SU-DHL-6 (cell line): ENCODE data around the gene FAM163B.

Experiments used
- H2AFZ ChIP-seq: fragments of 200-600 bp; sonication (generic); 2 replicates; pipeline ENCODE4 v1.6.1; 2014; ENCODE audit warnings: low read depth, mild to moderate bottlenecking, moderate library complexity, mixed read lengths, antibody characterized with exemption, low read length; ENCODE audit not compliant: severe bottlenecking
- H3F3A ChIP-seq: fragments of 200-600 bp; shearing (Covaris generic); 2 replicates; pipeline ENCODE4 v1.6.0; 2016; ENCODE audit warnings: antibody characterized with exemption, mild to moderate bottlenecking; ENCODE audit not compliant: insufficient read depth
- H3K27ac ChIP-seq: fragments of 200-600 bp; sonication (generic); 2 replicates; pipeline ENCODE4 v1.5.1; 2016; ENCODE audit warnings: low read depth, mild to moderate bottlenecking, low read length, moderate library complexity, mixed read lengths
- H3K27me3 ChIP-seq: fragments of 200-600 bp; sonication (generic), shearing (Covaris generic); 2 replicates; pipeline ENCODE4 v1.6.0; 2014; ENCODE audit warnings: mild to moderate bottlenecking, low read length
- H3K36me3 ChIP-seq: fragments of 200-600 bp; sonication (generic); 2 replicates; pipeline ENCODE4 v1.6.1; 2014; ENCODE audit warnings: mild to moderate bottlenecking, low read length, mixed read lengths
- H3K4me2 ChIP-seq: fragments of 300-600, 200-600 bp; shearing (Covaris generic), sonication (generic); 2 replicates; pipeline ENCODE4 v1.6.0; 2014; ENCODE audit warnings: low read length, low read depth, mild to moderate bottlenecking; ENCODE audit not compliant: poor library complexity, severe bottlenecking
- H3K4me3 ChIP-seq: fragments of 200-600 bp; sonication (generic); 2 replicates; pipeline ENCODE4 v1.5.1; 2014; ENCODE audit warnings: antibody characterized with exemption, low read length, mild to moderate bottlenecking, mixed read lengths; ENCODE audit not compliant: insufficient read depth, poor library complexity, severe bottlenecking
- H3K79me2 ChIP-seq: fragments of 200-600 bp; sonication (generic); 2 replicates; pipeline ENCODE4 v1.6.1; 2014; ENCODE audit warnings: mild to moderate bottlenecking, low read length, moderate library complexity; ENCODE audit not compliant: insufficient read depth
- H3K9ac ChIP-seq: fragments of 200-600 bp; sonication (generic); 2 replicates; pipeline ENCODE4 v1.7.0; 2014; ENCODE audit warnings: mild to moderate bottlenecking, low read length
- H3K9me2 ChIP-seq: fragments of 200-600 bp; sonication (generic); replicated peaks from 2 replicates; pipeline ENCODE4 v1.6.1; 2014; ENCODE audit warnings: low read length; ENCODE audit not compliant: insufficient read depth
- H3K9me3 ChIP-seq: fragments of 200-600 bp; sonication (generic); 2 replicates; pipeline ENCODE4 v1.6.1; 2014; ENCODE audit warnings: low read length, mixed read lengths; ENCODE audit not compliant: insufficient read depth
- H4K20me1 ChIP-seq: fragments of 200-600 bp; sonication (generic); 2 replicates; pipeline ENCODE4 v1.6.1; 2014; ENCODE audit warnings: low read depth, mild to moderate bottlenecking, antibody characterized with exemption, low read length, moderate library complexity, mixed read lengths
- EZH2phosphoT487 ChIP-seq: fragments of 200-600 bp; sonication (generic), shearing (Covaris generic); conservative IDR thresholded peaks from 2 replicates; pipeline ENCODE4 v1.6.1; 2018; ENCODE audit warnings: mild to moderate bottlenecking, antibody characterized with exemption, low read length, moderate library complexity, mixed read lengths
- TF ChIP-seq, protein P1 (sequence below): fragments of 200-600 bp; sonication (generic); IDR thresholded peaks from one replicate; pipeline ENCODE4 v1.5.1; 2017; ENCODE audit warnings: antibody characterized with exemption, mild to moderate bottlenecking, low read length, moderate library complexity; ENCODE audit not compliant: insufficient read depth, poor library complexity, severe bottlenecking

Gene FAM163B

DNA sequence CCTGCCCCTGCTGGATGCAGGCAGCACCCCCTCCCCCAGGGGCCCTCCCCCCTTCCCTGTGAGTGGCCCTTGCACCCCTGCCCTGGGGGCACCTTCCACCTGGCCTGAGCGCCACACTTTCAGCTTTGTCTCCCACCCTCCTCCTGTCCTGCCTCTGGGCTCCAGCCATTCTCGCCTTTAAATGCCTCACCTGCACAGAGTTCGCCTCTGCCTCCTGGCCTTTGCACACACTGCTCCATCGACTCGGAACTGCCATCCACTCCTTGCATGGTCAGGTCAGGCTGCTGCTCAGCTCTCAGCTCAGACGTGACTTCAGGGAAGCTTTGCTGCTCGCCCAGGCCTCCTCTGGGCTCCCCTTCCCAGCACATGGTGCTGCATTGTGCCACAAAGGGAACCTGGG, 10.2 kb downstream of the FAM163B start:
- H3K27me3 ChIP-seq: no peaks in the 10 kb centered on the region
- H3K9me2 ChIP-seq: no peaks in the 10 kb centered on the region
- H3F3A ChIP-seq: no peaks in the 10 kb centered on the region
- H3K4me2 ChIP-seq: no peak overlapping the region
- no peaks in the 10 kb centered on the region for H4K20me1 ChIP-seq
- TF ChIP-seq, protein P1, sequence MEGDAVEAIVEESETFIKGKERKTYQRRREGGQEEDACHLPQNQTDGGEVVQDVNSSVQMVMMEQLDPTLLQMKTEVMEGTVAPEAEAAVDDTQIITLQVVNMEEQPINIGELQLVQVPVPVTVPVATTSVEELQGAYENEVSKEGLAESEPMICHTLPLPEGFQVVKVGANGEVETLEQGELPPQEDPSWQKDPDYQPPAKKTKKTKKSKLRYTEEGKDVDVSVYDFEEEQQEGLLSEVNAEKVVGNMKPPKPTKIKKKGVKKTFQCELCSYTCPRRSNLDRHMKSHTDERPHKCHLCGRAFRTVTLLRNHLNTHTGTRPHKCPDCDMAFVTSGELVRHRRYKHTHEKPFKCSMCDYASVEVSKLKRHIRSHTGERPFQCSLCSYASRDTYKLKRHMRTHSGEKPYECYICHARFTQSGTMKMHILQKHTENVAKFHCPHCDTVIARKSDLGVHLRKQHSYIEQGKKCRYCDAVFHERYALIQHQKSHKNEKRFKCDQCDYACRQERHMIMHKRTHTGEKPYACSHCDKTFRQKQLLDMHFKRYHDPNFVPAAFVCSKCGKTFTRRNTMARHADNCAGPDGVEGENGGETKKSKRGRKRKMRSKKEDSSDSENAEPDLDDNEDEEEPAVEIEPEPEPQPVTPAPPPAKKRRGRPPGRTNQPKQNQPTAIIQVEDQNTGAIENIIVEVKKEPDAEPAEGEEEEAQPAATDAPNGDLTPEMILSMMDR: no peak
- no peak for TF ChIP-seq EZH2phosphoT487
- no peaks in the 10 kb centered on the region for H3K36me3 ChIP-seq
- peaks cover 20% of the 10 kb centered on the region; the same call in 1 of the 2 replicates for H3K9me3 ChIP-seq
- no peak overlapping the region for H3K9ac ChIP-seq
- H2AFZ ChIP-seq: no peak overlapping the region
- H3K4me3 ChIP-seq: no peak overlapping the region
- no peak overlapping the region for H3K27ac ChIP-seq
- H3K79me2 ChIP-seq: no peaks in the 10 kb centered on the region

DNA sequence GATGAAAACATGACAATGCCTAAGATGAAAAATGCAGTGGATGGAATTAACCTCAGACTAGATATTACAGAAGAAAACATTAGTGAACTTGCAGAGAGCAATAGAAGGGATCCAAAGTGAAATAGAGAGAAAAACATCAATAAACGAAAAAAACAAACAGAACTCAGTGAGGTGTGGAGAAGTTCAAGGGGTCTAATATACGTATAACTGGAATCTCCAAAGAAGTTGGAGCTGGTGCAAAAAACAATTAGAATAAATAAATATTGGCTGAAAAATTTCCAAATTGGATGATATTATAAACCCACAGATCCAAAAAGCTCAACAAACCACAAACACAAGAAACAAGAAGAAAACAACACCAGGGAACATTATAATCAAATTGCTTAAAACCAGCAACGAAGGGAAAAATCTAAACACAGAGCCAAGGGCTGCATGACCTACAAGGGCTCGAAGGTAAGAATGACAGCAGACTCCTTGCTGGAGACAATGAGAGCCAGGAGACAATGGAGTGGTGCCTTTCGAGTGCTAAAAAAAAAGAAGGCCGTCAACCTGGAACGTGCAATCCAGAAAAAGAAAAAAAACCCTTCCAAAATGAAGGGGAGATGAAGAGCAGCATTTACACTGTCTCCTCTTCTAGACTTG, 11.8 kb downstream of the FAM163B start:
- Histone ChIP-seq H3K4me3 (no peak overlapping the region), H3F3A (no peaks in the 10 kb centered on the region), H3K4me2 (no peak overlapping the region), H3K79me2 (no peaks in the 10 kb centered on the region), H3K9me2 (no peaks in the 10 kb centered on the region), H3K27me3 (no peaks in the 10 kb centered on the region), H3K27ac (no peak overlapping the region), H4K20me1 (no peaks in the 10 kb centered on the region), H3K36me3 (no peaks in the 10 kb centered on the region), H3K9ac (no peak overlapping the region), H3K9me3 (peaks cover 20% of the 10 kb centered on the region; the same call in 1 of the 2 replicates), H2AFZ (no peak overlapping the region)
- TF ChIP-seq, protein P1: no peak
- no peak for TF ChIP-seq EZH2phosphoT487

DNA sequence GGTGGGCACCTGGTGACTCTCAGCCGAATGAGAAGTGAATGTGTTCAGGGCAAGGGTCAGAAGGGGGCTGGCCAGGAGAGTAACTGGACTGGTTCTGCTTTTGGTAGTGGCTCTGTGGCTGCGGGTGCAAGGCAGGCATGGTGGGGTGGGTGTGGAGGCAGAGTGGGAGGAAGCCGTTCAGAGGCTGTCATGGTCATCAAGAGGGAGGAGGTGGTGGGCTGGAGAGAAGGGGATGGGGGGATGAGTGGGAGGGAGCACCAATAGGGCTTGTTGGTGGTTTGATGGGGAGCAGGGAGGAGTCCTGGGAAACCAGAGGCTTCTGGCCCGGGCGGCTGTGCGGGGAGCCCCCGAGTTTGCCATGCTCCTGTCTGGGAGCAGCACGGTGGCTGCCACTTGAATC, 13.3 kb downstream of the FAM163B start:
- H2AFZ ChIP-seq: no peak overlapping the region
- H3K27me3 ChIP-seq: no peaks in the 10 kb centered on the region
- H3K9me2 ChIP-seq: no peaks in the 10 kb centered on the region
- H4K20me1 ChIP-seq: no peaks in the 10 kb centered on the region
- no peak overlapping the region for H3K27ac ChIP-seq
- H3K36me3 ChIP-seq: no peaks in the 10 kb centered on the region
- peaks cover 20% of the 10 kb centered on the region; the same call in 1 of the 2 replicates for H3K9me3 ChIP-seq
- H3K4me3 ChIP-seq: no peak overlapping the region
- H3K9ac ChIP-seq: no peak overlapping the region
- H3K79me2 ChIP-seq: no peaks in the 10 kb centered on the region
- no peak for TF ChIP-seq EZH2phosphoT487
- TF ChIP-seq, protein P1: no peak
- no peak overlapping the region for H3K4me2 ChIP-seq
- no peaks in the 10 kb centered on the region for H3F3A ChIP-seq
